Stimulated activated effector memory CD8-positive, alpha-beta T cell treated with anti-CD3 and anti-CD28 coated beads, Interleukin-12 subunit alpha, Interleukin-12 subunit beta, amount 100 ng/mL, for 72 hours (primary cell): ENCODE data around the gene AFAP1L1.

ENCODE experiments used
- ATAC-seq: fragments of 150-1000 bp; cut with Tn5 transposase; 2 replicates; pipeline ENCODE4 v1.10.0; 2021
- DNase-seq, 2 donors: peaks; one replicate each; pipeline ENCODE4 v3.0.0; 2021 to 2022; ENCODE audit warnings: low spot score in 2 of 2
- H3K27ac Mint-ChIP-seq: one replicate; pipeline ENCODE4 v1.8.0; 2022; ENCODE audit warnings: mild to moderate bottlenecking, mixed read lengths
- H3K36me3 Mint-ChIP-seq: one replicate; pipeline ENCODE4 v1.8.0; 2022; ENCODE audit warnings: mild to moderate bottlenecking, mixed read lengths
- H3K4me1 Mint-ChIP-seq: one replicate; pipeline ENCODE4 v1.8.0; 2022; ENCODE audit warnings: mixed read lengths
- H3K4me3 Mint-ChIP-seq: one replicate; pipeline ENCODE4 v1.8.0; 2022; ENCODE audit warnings: mild to moderate bottlenecking, mixed read lengths
- H3K9me3 Mint-ChIP-seq: one replicate; pipeline ENCODE4 v1.8.0; 2022; ENCODE audit warnings: mixed read lengths

Gene AFAP1L1

DNA sequence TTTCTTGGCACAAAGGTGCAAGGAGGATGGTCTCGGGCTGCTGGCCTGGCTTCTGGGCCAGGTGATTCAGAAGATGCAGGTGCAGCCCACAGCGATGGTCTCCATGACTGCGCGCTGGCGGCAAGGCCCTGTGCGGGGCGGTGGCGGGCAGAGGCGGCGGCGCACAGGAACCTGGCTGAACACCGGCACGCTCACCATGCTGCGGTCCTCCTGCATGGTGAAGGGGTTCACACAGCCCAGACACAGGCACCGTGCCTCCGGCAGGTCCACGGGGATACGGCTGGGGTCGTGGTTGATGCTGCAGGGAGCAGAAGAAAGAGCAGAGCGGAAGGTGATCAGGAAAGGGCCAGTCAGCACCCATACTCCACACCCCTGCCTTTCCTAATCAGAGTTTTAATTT is 102.6 kb downstream of the AFAP1L1 start:
- ATAC-seq (no peak), DNase-seq (no peak)
- Mint-ChIP-seq H3K4me3 (no peak overlapping the region), H3K4me1 (peaks cover 7% of the 10 kb centered on the region), H3K27ac (no peak overlapping the region), H3K9me3 (no peaks in the 10 kb centered on the region), H3K36me3 (no peaks in the 10 kb centered on the region)

DNA sequence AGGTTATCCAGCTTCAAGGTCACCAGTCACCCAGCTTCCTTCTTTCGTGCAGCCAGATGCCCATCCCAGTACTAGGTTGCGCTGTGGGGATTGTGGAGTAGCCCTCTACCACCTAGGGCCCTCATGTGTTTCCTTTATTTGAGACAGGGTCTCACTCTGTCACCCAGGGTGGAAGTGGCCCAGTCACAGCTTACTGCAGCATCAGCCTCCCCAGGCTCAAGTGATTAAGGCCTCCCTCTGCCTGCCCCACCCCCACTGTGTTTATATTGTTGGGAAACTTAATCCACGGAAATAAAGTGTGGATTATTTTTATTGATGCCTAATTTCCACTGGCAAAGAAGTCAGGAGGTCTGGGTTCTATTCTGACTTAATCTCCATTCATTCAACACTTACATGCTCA is 103.1 kb downstream of the AFAP1L1 start:
- no peak for DNase-seq
- Mint-ChIP-seq H3K36me3 (no peaks in the 10 kb centered on the region), H3K9me3 (no peaks in the 10 kb centered on the region), H3K4me1 (peaks cover 7% of the 10 kb centered on the region), H3K27ac (no peak overlapping the region), H3K4me3 (no peak overlapping the region)
- ATAC-seq, result no peak

DNA sequence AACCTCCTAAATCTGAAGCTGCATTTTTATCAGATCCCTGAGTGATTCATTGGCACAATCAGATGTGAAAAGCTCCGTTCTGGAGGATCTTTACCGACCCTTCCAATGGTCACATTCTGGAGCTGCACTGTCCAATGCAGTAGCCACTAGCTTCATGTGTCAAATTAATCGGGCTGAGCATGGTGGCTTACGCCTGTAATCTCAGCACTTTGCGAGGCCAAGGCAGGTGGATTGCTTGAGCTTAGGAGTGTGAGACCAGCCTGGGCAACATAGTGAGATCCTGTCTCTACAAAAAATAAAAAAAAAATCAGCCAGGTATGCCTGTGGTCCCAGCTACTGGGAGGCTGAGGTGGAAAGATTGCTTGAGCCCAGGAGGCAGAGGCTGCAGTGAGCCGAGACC is 103.8 kb downstream of the AFAP1L1 start:
- Mint-ChIP-seq H3K4me1 (peaks cover 7% of the 10 kb centered on the region), H3K36me3 (no peaks in the 10 kb centered on the region), H3K9me3 (no peaks in the 10 kb centered on the region), H3K4me3 (no peak overlapping the region), H3K27ac (no peak overlapping the region)
- DNase-seq (no peak), ATAC-seq (no peak)

DNA sequence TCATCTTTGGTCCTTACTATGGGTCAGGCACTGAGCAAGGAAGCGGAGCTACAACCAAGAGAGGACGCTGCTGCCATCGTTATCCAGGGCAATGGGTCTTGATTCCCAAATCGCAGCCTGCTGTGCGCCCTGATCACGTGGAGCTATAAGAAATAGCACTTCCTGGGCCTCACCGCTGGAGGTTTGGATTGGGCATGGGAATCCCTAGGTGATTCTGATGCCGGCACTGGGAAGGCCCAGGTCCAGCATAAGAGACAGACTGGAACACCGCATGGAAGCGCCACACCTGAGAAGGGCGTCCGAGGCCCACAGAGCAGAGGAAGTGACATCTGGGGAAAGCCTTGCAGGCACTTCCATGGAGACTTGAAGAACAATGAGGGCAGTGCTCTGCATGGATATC is 104.4 kb downstream of the AFAP1L1 start:
- H3K4me3 Mint-ChIP-seq, result no peak overlapping the region
- H3K27ac Mint-ChIP-seq, result no peak overlapping the region
- peaks cover 6% of the 10 kb centered on the region for H3K4me1 Mint-ChIP-seq
- DNase-seq, result no peak
- H3K36me3 Mint-ChIP-seq, result no peaks in the 10 kb centered on the region
- ATAC-seq, result no peak
- no peaks in the 10 kb centered on the region for H3K9me3 Mint-ChIP-seq

DNA sequence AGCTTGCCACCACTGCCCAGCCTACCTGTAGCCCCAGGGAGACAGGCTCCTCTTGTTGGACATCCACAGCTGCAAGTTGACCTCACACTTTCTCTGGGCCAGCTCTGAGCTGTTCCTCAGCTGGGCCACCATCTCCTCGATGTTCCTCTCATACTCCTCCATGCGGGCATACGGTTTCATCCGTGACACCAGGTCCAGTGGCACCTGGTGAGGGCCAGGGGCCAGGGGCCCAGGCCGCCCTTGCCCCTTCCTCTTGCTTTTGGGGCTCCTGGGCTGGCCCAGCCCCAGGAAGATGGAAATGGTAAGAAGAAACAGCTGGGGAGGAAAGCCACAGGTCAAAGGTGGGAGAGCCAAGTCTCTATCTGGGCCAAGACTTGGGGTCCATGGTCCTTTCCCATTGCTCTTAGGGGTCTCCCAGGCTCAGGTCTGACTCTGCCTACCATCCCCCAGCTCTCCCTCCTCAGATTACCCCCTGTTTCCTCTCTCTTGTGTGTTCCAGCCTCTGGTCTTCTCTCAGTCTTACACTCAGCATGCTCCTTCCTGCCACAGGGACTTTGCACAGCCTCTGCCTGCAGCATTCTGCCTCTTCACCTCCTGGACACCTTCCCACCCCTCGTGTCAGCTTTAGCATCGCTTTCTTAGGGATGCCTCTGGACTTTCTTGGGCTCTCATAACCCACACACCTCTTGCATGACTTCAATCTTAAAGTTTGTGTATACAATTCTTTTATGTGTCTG is 105.2 kb downstream of the AFAP1L1 start:
- no peak for ATAC-seq
- no peaks in the 10 kb centered on the region for H3K9me3 Mint-ChIP-seq

DNA sequence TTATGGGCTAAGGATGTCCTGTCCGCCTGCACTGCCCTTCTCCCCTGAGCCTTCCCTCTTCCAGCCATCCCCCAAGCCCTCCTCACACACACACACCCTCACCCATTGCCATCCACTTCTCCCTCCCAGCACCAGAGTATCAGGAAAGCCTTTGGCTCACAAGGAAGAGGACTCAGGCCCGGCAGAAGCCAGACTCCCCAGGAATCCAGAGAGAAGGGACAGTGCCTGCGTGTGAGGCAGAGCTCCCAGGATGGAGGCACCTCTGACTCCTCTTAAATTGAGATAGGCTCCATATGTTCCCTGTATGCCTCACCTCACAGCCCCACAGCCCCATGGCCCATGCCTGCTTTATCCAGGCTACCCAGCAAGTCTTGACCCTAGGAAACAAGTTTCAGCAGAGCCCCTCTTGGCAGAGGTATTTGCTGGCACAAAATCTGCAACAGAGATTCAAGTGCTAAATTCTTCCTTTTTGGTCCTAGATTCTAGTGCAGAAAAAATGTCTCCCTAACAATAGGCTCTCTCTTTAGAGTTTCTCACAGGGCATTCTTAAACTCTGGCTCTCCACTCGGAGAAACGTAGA is 106.7 kb downstream of the AFAP1L1 start:
- Mint-ChIP-seq H3K27ac (peak overlapping the region; percentile 69), H3K9me3 (no peaks in the 10 kb centered on the region), H3K36me3 (no peaks in the 10 kb centered on the region), H3K4me3 (no peak overlapping the region), H3K4me1 (no peaks in the 10 kb centered on the region)
- no peak for ATAC-seq
- no peak for DNase-seq

More for the DNA sequence above, 105.2 kb downstream of the AFAP1L1 start:
- Mint-ChIP-seq H3K27ac (no peak overlapping the region), H3K4me1 (no peaks in the 10 kb centered on the region), H3K36me3 (no peaks in the 10 kb centered on the region), H3K4me3 (no peak overlapping the region)
- DNase-seq, result no peak

DNA sequence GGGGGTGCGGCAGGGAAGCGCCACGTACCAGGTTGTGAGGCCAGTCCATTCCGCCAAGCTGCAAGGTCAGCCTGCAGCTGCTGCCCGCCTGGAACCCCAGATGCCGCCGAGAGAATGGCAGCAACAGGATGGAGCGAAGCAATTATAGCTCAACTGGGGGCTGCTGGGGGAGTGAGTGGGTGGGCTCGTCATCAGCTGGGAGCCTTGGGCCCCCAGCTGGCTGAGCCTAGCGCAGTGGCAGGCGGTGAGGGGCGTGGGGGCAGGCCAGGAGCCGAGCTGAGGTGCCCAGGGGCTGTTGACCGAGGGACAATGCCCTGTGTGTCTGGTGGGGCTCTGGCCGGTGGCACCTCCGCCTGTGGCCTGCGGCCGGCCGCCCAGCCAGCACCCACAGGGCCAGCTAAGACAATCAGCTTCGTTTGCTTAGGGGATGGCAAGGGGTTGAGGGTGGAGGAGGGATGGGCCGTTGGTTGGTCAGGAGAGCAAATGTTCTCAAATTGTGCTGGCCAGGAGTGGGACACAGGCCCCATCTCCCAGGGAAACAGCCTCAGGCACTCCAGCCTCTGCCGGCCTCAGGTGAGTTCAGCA is 107.6 kb downstream of the AFAP1L1 start, which contains the start of gene IL17B:
TSS of gene IL17B (minus strand) at position 116 of the 585 bp plus-strand sequence. CDS start at position 49, 67 bp downstream.
- Mint-ChIP-seq H3K9me3 (no peaks in the 10 kb centered on the region), H3K4me1 (no peaks in the 10 kb centered on the region), H3K36me3 (no peaks in the 10 kb centered on the region), H3K4me3 (no peak within 1 kb of the TSS), H3K27ac (peak within 1 kb of the TSS; percentile 69)
- ATAC-seq, result no peak
- no peak for DNase-seq

DNA sequence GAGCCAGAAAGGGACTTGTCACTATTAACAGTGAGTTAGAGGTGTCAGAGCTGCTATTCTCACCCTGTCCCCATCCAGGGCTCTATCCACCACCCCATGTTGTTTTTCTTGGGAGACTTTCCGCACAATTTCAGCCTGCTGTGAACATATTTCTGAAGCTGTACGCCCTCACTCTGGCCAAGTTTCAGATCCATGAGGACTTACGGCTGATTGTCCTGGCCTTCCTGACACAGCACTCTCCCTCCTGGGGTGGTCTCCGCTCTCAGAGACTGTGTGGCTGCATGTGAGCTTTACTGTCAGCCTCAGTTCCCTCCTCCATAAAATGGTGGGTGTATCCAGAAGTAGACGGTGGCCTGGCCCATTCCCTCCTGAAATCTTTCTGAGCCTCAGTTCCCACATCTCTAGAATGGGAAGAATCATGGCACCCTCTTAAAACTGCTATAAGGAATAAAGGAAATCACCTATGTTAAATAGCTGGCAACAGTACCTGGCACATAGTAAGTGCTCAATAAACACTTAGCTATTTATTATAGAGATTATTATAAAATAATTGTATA is 108.2 kb downstream of the AFAP1L1 start:
- ATAC-seq (no peak), DNase-seq (no peak)
- no peak overlapping the region for H3K4me3 Mint-ChIP-seq
- H3K9me3 Mint-ChIP-seq, result no peaks in the 10 kb centered on the region
- no peaks in the 10 kb centered on the region for H3K36me3 Mint-ChIP-seq
- H3K4me1 Mint-ChIP-seq, result no peaks in the 10 kb centered on the region
- no peak overlapping the region for H3K27ac Mint-ChIP-seq

DNA sequence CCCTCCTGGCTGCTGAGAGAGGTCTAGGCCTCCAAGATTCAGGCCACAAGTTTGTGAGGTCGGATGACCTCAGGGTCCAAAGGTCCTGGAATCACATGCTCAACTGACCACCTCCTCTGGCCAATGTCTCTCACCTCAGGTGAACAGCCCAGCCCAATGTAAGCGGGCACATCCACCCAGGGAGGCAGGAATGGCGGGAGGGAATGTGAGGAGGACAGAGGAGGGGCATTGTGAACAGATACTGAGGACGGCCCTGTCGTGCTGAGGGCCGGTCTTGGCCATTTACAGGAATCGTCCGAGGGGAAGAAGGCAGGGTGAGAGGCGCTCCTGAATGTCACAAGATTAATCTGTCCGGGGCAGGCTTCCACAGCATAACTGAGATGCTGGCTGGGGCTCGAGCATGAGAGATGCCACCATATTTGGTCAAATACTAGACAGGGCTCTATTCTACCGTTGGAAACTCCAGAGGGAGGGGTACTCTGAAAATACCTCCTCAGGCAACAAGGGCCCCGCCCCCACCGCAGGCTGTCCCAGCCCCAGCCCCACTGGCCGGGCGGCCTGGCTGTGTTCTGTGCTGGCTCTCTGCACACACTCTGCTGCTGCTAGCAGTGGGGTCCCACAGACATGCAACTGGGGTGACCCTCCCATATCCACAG is 108.9 kb downstream of the AFAP1L1 start:
- Mint-ChIP-seq H3K27ac (no peak overlapping the region), H3K36me3 (no peaks in the 10 kb centered on the region), H3K4me1 (no peaks in the 10 kb centered on the region), H3K4me3 (no peak overlapping the region), H3K9me3 (no peaks in the 10 kb centered on the region)
- ATAC-seq (no peak), DNase-seq (no peak)

DNA sequence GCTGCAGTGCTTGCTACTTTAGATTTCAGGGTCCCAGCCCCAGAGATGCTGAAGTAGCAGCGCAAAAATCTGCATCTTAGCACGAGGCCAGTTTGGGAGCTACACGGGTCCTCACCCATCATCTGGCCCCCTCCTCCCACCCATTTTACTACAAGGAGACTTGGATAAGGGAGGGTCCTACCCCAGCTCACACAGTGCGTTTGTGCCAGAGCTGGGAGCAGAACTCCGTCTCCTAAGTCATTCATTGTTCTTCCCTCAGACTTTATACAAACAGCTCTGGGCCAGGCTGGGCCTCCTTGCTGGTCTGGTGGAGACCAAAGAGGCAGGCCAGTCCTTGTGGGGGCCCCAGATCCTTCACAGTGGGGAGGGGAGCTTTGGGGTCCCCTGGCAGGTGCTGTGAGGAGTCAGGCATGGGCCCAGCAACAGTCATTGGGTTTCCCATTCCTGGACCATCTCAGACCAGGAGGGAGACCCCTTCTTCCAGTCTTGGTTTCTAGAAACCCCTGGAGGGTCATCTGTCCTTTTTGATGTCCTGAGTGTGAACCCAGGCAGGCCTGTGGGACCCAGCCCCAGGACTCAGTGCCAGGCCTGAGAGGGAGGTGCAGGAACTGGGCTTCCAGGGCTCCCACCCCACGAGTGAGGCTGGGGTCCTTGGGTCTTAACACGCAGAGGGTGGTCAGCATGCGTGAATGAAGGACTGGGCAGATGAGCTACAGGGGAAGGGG is 109.8 kb downstream of the AFAP1L1 start:
- ATAC-seq (peak; percentile 27), DNase-seq (no peak)
- Mint-ChIP-seq H3K9me3 (no peaks in the 10 kb centered on the region), H3K4me1 (no peaks in the 10 kb centered on the region), H3K4me3 (no peak overlapping the region), H3K27ac (no peak overlapping the region), H3K36me3 (no peaks in the 10 kb centered on the region)

DNA sequence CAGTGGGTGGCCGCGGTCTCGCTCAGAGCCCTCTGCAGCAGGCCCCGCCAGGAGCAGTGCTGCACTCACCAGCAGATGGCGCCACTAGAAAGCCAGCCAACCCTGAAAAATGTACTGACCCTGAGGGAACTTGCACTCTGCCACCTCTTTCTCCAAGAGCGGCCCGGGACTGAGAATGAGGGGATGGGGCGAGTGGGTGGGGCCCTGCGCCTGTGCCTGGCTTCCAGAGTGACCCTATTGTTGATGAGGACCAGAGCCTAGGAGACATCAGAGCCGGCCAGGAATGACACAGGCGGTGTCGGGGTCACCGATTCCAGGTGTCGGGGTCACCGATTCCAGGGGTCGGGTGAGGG is 110.3 kb downstream of the AFAP1L1 start:
- Mint-ChIP-seq H3K4me3 (no peak overlapping the region), H3K4me1 (no peaks in the 10 kb centered on the region), H3K27ac (no peak overlapping the region), H3K36me3 (no peaks in the 10 kb centered on the region), H3K9me3 (no peaks in the 10 kb centered on the region)
- ATAC-seq (peak; percentile 78), DNase-seq (peak; percentile 67 to 86)

DNA sequence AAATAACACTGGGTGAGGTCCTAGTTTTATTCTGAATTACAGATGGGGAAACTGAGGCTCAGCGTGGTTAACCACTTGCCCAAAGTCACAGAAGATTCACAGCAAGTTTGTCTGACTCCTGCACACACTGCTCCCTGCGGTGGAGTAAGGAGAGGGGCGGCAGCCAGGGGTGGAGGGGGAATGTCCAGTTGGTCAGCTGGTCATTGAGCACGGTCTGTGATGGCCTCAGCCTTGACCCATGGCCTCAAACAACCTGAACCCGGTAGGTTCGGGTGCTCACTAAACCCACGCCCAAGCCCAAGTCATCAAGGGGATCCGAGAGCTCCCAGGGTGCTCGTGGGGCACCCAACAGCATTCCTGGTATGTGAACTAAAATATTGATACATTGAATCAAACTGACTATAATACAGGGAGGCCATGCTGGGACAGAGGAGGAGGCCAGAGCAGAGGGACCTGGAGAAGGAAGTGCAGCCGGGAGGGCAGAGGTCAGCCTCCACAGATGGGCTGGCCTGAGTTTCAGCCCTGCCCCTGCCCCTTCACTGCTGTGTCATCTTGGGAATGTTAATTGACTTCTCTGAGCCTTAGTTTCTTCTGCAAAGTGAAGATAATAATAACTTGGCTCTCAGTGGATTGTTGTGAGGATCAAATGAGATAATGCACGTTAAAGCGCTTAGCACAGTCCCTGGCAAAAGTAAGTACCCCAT is 111.0 kb downstream of the AFAP1L1 start:
- ATAC-seq, result no peak
- H3K4me1 Mint-ChIP-seq, result no peaks in the 10 kb centered on the region
- H3K27ac Mint-ChIP-seq, result no peak overlapping the region
- H3K9me3 Mint-ChIP-seq, result no peaks in the 10 kb centered on the region
- no peak overlapping the region for H3K4me3 Mint-ChIP-seq
- H3K36me3 Mint-ChIP-seq, result no peaks in the 10 kb centered on the region
- no peak for DNase-seq

DNA sequence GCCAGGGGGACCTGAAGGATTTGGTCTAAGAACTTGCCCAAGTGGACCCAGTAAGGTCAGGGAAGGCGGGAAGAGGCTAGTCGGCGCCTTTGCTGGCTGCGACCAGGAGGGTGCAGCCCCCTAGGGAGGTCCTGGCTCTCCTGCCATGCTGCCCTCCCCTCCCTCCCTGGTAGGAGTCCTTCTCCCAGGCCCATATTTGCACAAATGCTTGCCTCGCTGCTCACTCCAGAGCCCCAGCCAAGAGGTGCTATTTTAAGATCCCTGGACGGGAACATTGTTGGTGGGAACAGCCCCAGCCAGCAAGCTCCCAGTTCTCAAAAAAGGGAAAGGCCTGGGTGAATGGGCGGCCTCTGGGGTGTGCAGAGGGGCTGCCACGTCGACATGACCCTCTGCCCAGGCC is 111.7 kb downstream of the AFAP1L1 start:
- Mint-ChIP-seq H3K4me1 (no peaks in the 10 kb centered on the region), H3K27ac (no peak overlapping the region), H3K36me3 (no peaks in the 10 kb centered on the region), H3K9me3 (no peaks in the 10 kb centered on the region), H3K4me3 (no peak overlapping the region)
- ATAC-seq, result no peak
- DNase-seq, result no peak

DNA sequence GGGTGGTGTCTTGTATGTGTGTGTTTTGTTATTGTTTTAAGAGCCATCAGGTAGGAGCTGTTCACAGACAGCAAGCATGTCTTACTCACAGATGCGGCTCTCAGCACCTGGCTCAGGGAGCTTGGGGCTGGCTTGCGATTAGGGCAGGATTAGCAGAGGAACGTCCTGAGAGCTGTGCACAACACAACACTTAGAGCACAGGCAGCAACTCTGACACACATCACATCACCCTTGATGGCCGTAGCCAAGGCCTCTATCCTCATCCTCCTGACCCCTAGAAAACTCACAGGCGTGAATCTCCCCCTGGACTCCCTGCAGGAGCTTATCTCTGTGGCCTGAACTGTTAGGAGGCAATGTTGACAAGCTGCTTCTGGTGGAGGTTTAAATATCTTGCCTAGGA is 114.5 kb downstream of the AFAP1L1 start:
- Mint-ChIP-seq H3K27ac (no peak overlapping the region), H3K9me3 (no peaks in the 10 kb centered on the region), H3K36me3 (no peaks in the 10 kb centered on the region)

More for the DNA sequence above, 114.5 kb downstream of the AFAP1L1 start:
- no peaks in the 10 kb centered on the region for H3K4me1 Mint-ChIP-seq
- no peak overlapping the region for H3K4me3 Mint-ChIP-seq
- no peak for DNase-seq
- no peak for ATAC-seq
